ENCODE measurements around the gene HADHB.
"Not testable (repeated sequence)": the region's sequence is repeated elsewhere in the genome, so short reads cannot be mapped to it uniquely, and the experiment has no call there.

The HADHB gene

DNA sequence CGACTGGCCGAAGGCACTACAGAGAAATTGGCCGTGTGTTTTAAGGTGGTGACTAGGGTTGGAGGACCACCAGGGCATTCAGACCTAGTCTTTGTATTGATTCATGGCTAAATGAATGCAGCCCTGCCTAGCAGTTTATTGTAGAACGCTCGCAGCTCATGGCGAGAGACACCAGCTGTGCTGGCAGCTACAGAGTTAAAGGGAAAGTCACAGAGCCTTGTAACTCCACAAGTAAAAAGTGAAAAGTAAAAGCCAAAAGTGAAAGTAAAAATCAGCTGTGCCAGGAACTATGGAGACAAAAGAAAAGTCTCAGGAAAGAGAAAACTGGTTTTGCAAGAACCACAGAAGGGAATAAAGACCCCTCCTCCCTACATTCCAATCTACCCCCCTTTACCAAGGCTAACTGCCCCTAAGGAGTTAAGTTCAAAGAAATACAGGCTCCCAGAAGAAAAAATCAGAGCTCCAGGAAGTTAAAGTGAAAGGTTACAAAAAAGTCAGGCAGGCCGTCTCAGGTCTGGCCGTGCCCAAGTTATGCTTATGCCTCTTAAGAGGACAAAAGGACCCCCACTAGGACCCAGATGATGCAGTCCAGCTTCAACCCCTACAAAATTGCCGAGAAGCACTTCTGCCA is 54.8 kb downstream of the HADHB start:
- DNase-seq, result peak; percentile 49 to 82 (median 70)
- peak overlapping the region; percentile 46 to 82 for H3K27ac ChIP-seq (ENCODE audit: insufficient read depth in 1 of 2, low read depth in 1 of 2, low read length in 2 of 2, poor library complexity in 1 of 2, severe bottlenecking in 2 of 2)
- POLR2A ChIA-PET, result no interaction called here
- WGBS (ENCODE audit: insufficient coverage), result 0% methylated on average over 7 of the region's 9 CpGs
- H3K9me3 ChIP-seq (ENCODE audit: control extremely low read depth in 1 of 5, control insufficient read depth in 4 of 5, insufficient read depth in 2 of 5, low read depth in 1 of 5, low read length in 4 of 5), result no peaks in the 10 kb centered on the region
- H3K4me3 ChIP-seq (ENCODE audit: control insufficient read depth in 1 of 7, extremely low read depth in 1 of 7, insufficient read depth in 4 of 7, low read depth in 2 of 7, low read length in 6 of 7), result peak overlapping the region; percentile 33 to 90 (median 81)
- CTCF ChIA-PET, result interaction anchor here (1.0 to 1.7 kb wide), 3 partner anchors 9 to 27 kb away, joined by 3 to 4 read pairs (median 3); no protein-coding TSS in a partner anchor
- peaks cover 0 to 27% (median 20%) of the 10 kb centered on the region in 4 experiments for H3K4me1 ChIP-seq (ENCODE audit: control extremely low read depth in 1 of 4, control insufficient read depth in 4 of 4, insufficient read depth in 4 of 4, low read length in 3 of 4)
- no peaks in the 10 kb centered on the region for H3K27me3 ChIP-seq (replicated peaks in 2 of 5; ENCODE audit: control insufficient read depth in 4 of 5, insufficient read depth in 5 of 5, low read length in 4 of 5)
- no peaks in the 10 kb centered on the region for H3K36me3 ChIP-seq (ENCODE audit: control insufficient read depth in 4 of 4, insufficient read depth in 4 of 4, low read length in 3 of 4)

DNA sequence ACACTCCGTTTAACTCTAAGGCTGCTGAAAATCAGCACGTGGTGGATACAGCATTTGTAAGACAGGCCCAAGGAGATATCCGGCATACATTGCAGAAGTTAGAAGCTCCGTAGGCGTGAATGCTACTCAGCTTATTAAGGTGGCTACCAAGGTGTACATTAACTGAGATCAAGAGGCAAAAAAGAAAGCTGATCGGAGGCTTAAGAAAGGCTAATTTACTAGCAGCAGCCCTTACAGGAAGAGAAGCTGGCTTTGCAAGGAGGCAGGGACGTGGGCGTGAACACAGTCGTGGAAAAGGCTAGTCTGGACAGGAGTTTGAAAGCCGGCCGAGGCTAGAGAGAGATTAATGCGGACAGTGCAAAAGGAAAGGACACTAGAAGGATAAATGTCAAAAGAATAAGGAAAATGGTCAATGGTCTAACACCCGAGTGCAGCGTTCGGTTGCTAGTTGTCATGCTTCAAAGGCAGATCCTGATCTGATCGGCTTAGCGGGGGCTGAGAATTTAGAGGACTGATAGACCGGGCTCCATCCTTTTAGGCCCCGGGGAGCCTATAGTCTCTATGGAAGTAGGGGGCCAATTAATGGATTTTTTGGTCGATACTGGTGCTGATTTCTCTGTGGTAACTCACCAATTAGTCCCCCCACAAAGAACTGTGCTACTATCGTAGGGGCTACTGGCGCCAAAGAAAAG is 55.6 kb downstream of the HADHB start:
- Histone ChIP-seq H3K27me3 (replicated peaks in 2 of 5; ENCODE audit: control insufficient read depth in 4 of 5, insufficient read depth in 5 of 5, low read length in 4 of 5) (no peaks in the 10 kb centered on the region), H3K27ac (ENCODE audit: insufficient read depth in 1 of 2, low read depth in 1 of 2, low read length in 2 of 2, poor library complexity in 1 of 2, severe bottlenecking in 2 of 2) (peak overlapping the region in 1 of 2 experiments; percentile 82), H3K4me1 (ENCODE audit: control extremely low read depth in 1 of 4, control insufficient read depth in 4 of 4, insufficient read depth in 4 of 4, low read length in 3 of 4) (peaks cover 0 to 27% (median 20%) of the 10 kb centered on the region in 4 experiments), H3K9me3 (ENCODE audit: control extremely low read depth in 1 of 5, control insufficient read depth in 4 of 5, insufficient read depth in 2 of 5, low read depth in 1 of 5, low read length in 4 of 5) (no peaks in the 10 kb centered on the region), H3K36me3 (ENCODE audit: control insufficient read depth in 4 of 4, insufficient read depth in 4 of 4, low read length in 3 of 4) (no peaks in the 10 kb centered on the region), H3K4me3 (ENCODE audit: control insufficient read depth in 1 of 7, extremely low read depth in 1 of 7, insufficient read depth in 4 of 7, low read depth in 2 of 7, low read length in 6 of 7) (peak overlapping the region in 5 of 7 experiments; percentile 40 to 90 (median 85))
- ChIA-PET POLR2A (no interaction called here), CTCF (interaction anchor here (0.6 to 1.2 kb wide), 3 partner anchors 8 to 717 kb away, joined by 3 to 5 read pairs (median 3); no protein-coding TSS in a partner anchor)
- 53% methylated on average over 18 of the region's 22 CpGs for WGBS (ENCODE audit: insufficient coverage)
- DNase-seq, result peak; percentile 24 to 55 (median 43)

DNA sequence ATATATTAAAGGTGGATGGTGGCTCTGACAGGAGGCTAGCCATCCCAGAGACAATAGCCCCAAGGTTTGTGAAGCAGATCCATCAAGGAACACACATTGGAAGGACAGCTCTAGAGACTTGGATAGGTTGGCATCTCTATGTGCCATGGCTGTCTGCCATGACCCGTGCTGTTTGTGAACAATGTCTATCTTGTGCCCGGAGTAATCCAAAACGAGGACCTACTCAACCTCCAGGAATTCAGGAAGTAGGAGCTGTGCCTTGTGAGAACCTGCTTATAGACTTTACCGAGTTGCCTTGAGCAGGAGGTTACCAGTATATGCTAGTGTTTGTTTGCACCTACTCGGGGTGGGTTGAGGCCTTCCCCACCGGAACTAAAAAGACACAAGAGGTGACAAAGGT is 58.1 kb downstream of the HADHB start:
- CTCF ChIA-PET, result no interaction called here
- DNase-seq, result no peak
- peaks cover 0 to 25% (median 20%) of the 10 kb centered on the region in 4 experiments for H3K4me1 ChIP-seq (ENCODE audit: control extremely low read depth in 1 of 4, control insufficient read depth in 4 of 4, insufficient read depth in 4 of 4, low read length in 3 of 4)
- H3K27ac ChIP-seq (ENCODE audit: insufficient read depth in 1 of 2, low read depth in 1 of 2, low read length in 2 of 2, poor library complexity in 1 of 2, severe bottlenecking in 2 of 2), result no peak overlapping the region
- H3K4me3 ChIP-seq (ENCODE audit: control insufficient read depth in 1 of 7, extremely low read depth in 1 of 7, insufficient read depth in 4 of 7, low read depth in 2 of 7, low read length in 6 of 7), result no peak overlapping the region
- POLR2A ChIA-PET, result no interaction called here
- no peaks in the 10 kb centered on the region for H3K27me3 ChIP-seq (replicated peaks in 2 of 5; ENCODE audit: control insufficient read depth in 4 of 5, insufficient read depth in 5 of 5, low read length in 4 of 5)
- H3K9me3 ChIP-seq (ENCODE audit: control extremely low read depth in 1 of 5, control insufficient read depth in 4 of 5, insufficient read depth in 2 of 5, low read depth in 1 of 5, low read length in 4 of 5), result no peaks in the 10 kb centered on the region
- H3K36me3 ChIP-seq (ENCODE audit: control insufficient read depth in 4 of 4, insufficient read depth in 4 of 4, low read length in 3 of 4), result no peaks in the 10 kb centered on the region
- WGBS (ENCODE audit: insufficient coverage), result 100% methylated on average over 6 of the region's 6 CpGs

DNA sequence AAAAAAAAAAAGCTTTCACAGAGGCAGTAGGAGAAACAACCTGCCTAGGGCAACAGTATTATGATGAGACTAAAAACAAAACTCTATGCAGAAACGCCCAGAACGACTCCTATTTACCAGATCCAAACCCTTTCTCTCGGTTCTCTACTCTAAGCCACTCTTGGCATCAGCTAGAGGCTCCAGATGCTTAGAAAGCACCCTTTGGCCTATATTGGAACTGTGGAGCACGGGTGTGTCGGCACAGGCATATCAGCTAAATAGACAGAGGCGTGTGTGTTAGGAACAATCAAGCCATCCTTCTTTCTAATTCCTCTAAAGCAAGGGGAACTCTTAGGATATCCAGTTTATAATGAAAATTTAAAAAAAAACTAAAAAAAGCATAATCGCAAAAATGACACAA is 60.4 kb downstream of the HADHB start:
- not testable (repeated sequence) for H3K4me1 ChIP-seq (ENCODE audit: control extremely low read depth in 1 of 4, control insufficient read depth in 4 of 4, insufficient read depth in 4 of 4, low read length in 3 of 4); DNase-seq; H3K27ac ChIP-seq (ENCODE audit: insufficient read depth in 1 of 2, low read depth in 1 of 2, low read length in 2 of 2, poor library complexity in 1 of 2, severe bottlenecking in 2 of 2); H3K9me3 ChIP-seq (ENCODE audit: control extremely low read depth in 1 of 5, control insufficient read depth in 4 of 5, insufficient read depth in 2 of 5, low read depth in 1 of 5, low read length in 4 of 5); H3K4me3 ChIP-seq (ENCODE audit: control insufficient read depth in 1 of 7, extremely low read depth in 1 of 7, insufficient read depth in 4 of 7, low read depth in 2 of 7, low read length in 6 of 7); H3K36me3 ChIP-seq (ENCODE audit: control insufficient read depth in 4 of 4, insufficient read depth in 4 of 4, low read length in 3 of 4); H3K27me3 ChIP-seq (replicated peaks in 2 of 5; ENCODE audit: control insufficient read depth in 4 of 5, insufficient read depth in 5 of 5, low read length in 4 of 5)
- CTCF ChIA-PET, result interaction anchor here (2.4 kb wide), 1 partner anchor 11 kb away, joined by 8 read pairs; no protein-coding TSS in a partner anchor
- POLR2A ChIA-PET, result interaction anchor here (0.7 kb wide), 1 partner anchor 220 kb away, joined by 3 read pairs; no protein-coding TSS in a partner anchor
- 100% methylated on average over 3 of the region's 7 CpGs for WGBS (ENCODE audit: insufficient coverage)

DNA sequence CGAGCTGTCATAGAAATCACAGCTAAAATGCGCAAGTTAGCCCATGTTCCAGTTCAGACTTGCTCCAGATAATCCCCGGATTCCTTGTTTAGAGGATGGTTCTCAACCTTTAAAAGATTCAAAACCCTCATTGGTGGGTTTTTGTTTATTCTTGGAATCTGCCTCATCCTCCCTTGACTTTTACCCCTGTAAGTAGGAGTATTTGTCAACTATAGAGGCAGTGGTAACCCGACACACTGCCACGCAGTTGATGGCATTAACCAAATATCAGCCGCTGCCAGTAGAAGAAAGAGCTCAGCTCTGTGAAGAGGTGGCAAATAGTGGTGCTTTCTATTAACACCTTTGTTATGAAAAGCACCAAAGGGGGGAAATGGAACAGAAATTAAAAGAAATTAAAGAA is 60.8 kb downstream of the HADHB start:
- CTCF ChIA-PET, result interaction anchor here (2.4 kb wide), 1 partner anchor 10 kb away, joined by 8 read pairs; no protein-coding TSS in a partner anchor
- WGBS (ENCODE audit: insufficient coverage), result 96% methylated on average over 6 of the region's 6 CpGs

DNA sequence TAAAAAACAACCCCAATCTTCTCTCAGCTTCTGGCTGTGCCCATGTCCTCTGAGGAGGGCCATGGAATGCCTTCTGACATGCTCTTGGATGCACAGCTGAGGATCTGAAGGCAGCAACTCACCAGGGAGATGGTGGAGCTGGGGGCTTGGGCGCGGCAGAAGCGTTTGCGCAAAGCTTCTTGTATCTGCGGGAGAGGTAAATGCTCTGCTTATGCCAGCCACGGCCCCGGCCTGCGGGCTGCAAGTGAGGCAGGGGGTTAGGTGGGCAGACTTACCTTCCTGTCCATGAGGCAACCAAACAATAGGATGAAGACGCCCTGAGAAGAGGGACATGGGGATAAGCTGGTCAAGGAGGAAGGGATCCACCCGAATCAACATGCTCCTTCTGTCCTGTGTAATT is 65.2 kb downstream of the HADHB start:
- H3K27me3 ChIP-seq (replicated peaks in 2 of 5; ENCODE audit: control insufficient read depth in 4 of 5, insufficient read depth in 5 of 5, low read length in 4 of 5), result no peaks in the 10 kb centered on the region
- no peak overlapping the region for H3K27ac ChIP-seq (ENCODE audit: insufficient read depth in 1 of 2, low read depth in 1 of 2, low read length in 2 of 2, poor library complexity in 1 of 2, severe bottlenecking in 2 of 2)
- ChIA-PET POLR2A (no interaction called here), CTCF (interaction anchor here (1.3 to 1.4 kb wide), 2 partner anchors 11 to 75 kb away, joined by 4 to 5 read pairs; no protein-coding TSS in a partner anchor)
- no peak for DNase-seq
- H3K4me3 ChIP-seq (ENCODE audit: control insufficient read depth in 1 of 7, extremely low read depth in 1 of 7, insufficient read depth in 4 of 7, low read depth in 2 of 7, low read length in 6 of 7), result no peak overlapping the region
- H3K9me3 ChIP-seq (ENCODE audit: control extremely low read depth in 1 of 5, control insufficient read depth in 4 of 5, insufficient read depth in 2 of 5, low read depth in 1 of 5, low read length in 4 of 5), result no peaks in the 10 kb centered on the region
- H3K4me1 ChIP-seq (ENCODE audit: control extremely low read depth in 1 of 4, control insufficient read depth in 4 of 4, insufficient read depth in 4 of 4, low read length in 3 of 4), result no peaks in the 10 kb centered on the region
- 88% methylated on average over 8 of the region's 10 CpGs for WGBS (ENCODE audit: insufficient coverage)
- H3K36me3 ChIP-seq (ENCODE audit: control insufficient read depth in 4 of 4, insufficient read depth in 4 of 4, low read length in 3 of 4), result no peaks in the 10 kb centered on the region

More for the DNA sequence above, 60.8 kb downstream of the HADHB start:
- DNase-seq, result no peak
- H3K4me3 ChIP-seq (ENCODE audit: control insufficient read depth in 1 of 7, extremely low read depth in 1 of 7, insufficient read depth in 4 of 7, low read depth in 2 of 7, low read length in 6 of 7), result no peak overlapping the region
- no peaks in the 10 kb centered on the region for H3K27me3 ChIP-seq (replicated peaks in 2 of 5; ENCODE audit: control insufficient read depth in 4 of 5, insufficient read depth in 5 of 5, low read length in 4 of 5)
- POLR2A ChIA-PET, result no interaction called here
- H3K36me3 ChIP-seq (ENCODE audit: control insufficient read depth in 4 of 4, insufficient read depth in 4 of 4, low read length in 3 of 4), result no peaks in the 10 kb centered on the region
- H3K27ac ChIP-seq (ENCODE audit: insufficient read depth in 1 of 2, low read depth in 1 of 2, low read length in 2 of 2, poor library complexity in 1 of 2, severe bottlenecking in 2 of 2), result no peak overlapping the region
- H3K9me3 ChIP-seq (ENCODE audit: control extremely low read depth in 1 of 5, control insufficient read depth in 4 of 5, insufficient read depth in 2 of 5, low read depth in 1 of 5, low read length in 4 of 5), result no peaks in the 10 kb centered on the region
- peaks cover 0 to 2% (median 2%) of the 10 kb centered on the region in 4 experiments for H3K4me1 ChIP-seq (ENCODE audit: control extremely low read depth in 1 of 4, control insufficient read depth in 4 of 4, insufficient read depth in 4 of 4, low read length in 3 of 4)

DNA sequence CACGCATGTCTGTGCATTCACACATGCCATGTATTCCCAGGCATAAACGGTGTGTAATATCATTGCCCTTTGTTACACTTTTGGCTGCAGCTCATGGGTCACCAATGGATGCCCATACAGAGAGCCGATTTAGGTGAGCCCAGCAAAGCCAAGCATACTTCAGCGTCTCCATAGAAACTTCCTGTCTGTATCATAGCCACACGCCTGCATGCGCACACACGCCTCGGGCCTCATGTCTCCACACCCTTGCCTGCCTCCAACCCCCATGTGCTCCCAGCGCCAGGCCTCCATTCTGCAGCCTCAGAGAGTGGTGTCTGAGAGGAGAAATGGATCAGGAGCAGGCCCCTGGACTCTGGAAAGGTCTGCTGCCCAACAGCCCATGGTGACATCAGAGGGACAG is 67.7 kb downstream of the HADHB start:
- H3K36me3 ChIP-seq (ENCODE audit: control insufficient read depth in 4 of 4, insufficient read depth in 4 of 4, low read length in 3 of 4), result no peaks in the 10 kb centered on the region
- ChIA-PET CTCF (interaction anchor here (0.9 to 1.0 kb wide), 2 partner anchors 9 to 16 kb away, joined by 3 read pairs; no protein-coding TSS in a partner anchor), POLR2A (no interaction called here)
- no peaks in the 10 kb centered on the region for H3K9me3 ChIP-seq (ENCODE audit: control extremely low read depth in 1 of 5, control insufficient read depth in 4 of 5, insufficient read depth in 2 of 5, low read depth in 1 of 5, low read length in 4 of 5)
- no peaks in the 10 kb centered on the region for H3K4me1 ChIP-seq (ENCODE audit: control extremely low read depth in 1 of 4, control insufficient read depth in 4 of 4, insufficient read depth in 4 of 4, low read length in 3 of 4)
- no peak for DNase-seq
- H3K27me3 ChIP-seq (replicated peaks in 2 of 5; ENCODE audit: control insufficient read depth in 4 of 5, insufficient read depth in 5 of 5, low read length in 4 of 5), result no peaks in the 10 kb centered on the region
- 85% methylated on average over 8 of the region's 9 CpGs for WGBS (ENCODE audit: insufficient coverage)
- H3K27ac ChIP-seq (ENCODE audit: insufficient read depth in 1 of 2, low read depth in 1 of 2, low read length in 2 of 2, poor library complexity in 1 of 2, severe bottlenecking in 2 of 2), result no peak overlapping the region
- no peak overlapping the region for H3K4me3 ChIP-seq (ENCODE audit: control insufficient read depth in 1 of 7, extremely low read depth in 1 of 7, insufficient read depth in 4 of 7, low read depth in 2 of 7, low read length in 6 of 7)
